H1 (cell line): ENCODE measurements around the gene RUFY4. TPM values are rescaled to one million over a fixed set of nuclear protein-coding genes. Genes with fewer than 3 reads are reported as not detected.
A peak's percentile ranks its signal among the peaks of the same experiment; 100 is the strongest.

ENCODE experiments used
- BACH1 ChIP-seq: IDR thresholded peaks from 2 replicates; pipeline ENCODE4 v1.6.1; 2012; ENCODE audit warnings: low read length, improper control_type of control experiment
- CEBPB ChIP-seq: IDR thresholded peaks from 2 replicates; pipeline ENCODE4 v1.6.1; 2012; ENCODE audit warnings: low read depth, low read length
- CHD1 ChIP-seq: IDR thresholded peaks from 2 replicates; pipeline ENCODE4 v1.6.1; 2012; ENCODE audit warnings: low read depth, low read length, improper control_type of control experiment
- CHD7 ChIP-seq: fragments of 300-600 bp; sonication (generic); IDR thresholded peaks from 2 replicates; pipeline ENCODE4 v1.7.1; 2012; ENCODE audit warnings: low read length, moderate library complexity, mild to moderate bottlenecking, inconsistent platforms; ENCODE audit not compliant: insufficient replicate concordance
- HDAC2 ChIP-seq, 2 experiments: fragments of 300-600 bp in 1 of 2; sonication (generic) in 1 of 2; IDR thresholded peaks; 2 replicates each; pipeline ENCODE4 v1.6.1; 2011 to 2012; ENCODE audit warnings: low read depth in 2 of 2, low read length in 2 of 2, mild to moderate bottlenecking in 2 of 2, moderate library complexity in 2 of 2, borderline replicate concordance in 1 of 2, inconsistent platforms in 1 of 2
- JUN ChIP-seq: IDR thresholded peaks from 2 replicates; pipeline ENCODE4 v1.6.1; 2011; ENCODE audit warnings: low read depth, mild to moderate bottlenecking, improper control_type of control experiment, low read length
- KDM4A ChIP-seq: IDR thresholded peaks from one replicate; pipeline ENCODE4 v1.7.1; 2012; ENCODE audit warnings: low read depth, mild to moderate bottlenecking, moderate library complexity, low read length, inconsistent platforms; ENCODE audit not compliant: severe bottlenecking
- NRF1 ChIP-seq: IDR thresholded peaks from 2 replicates; pipeline ENCODE4 v1.6.1; 2011; ENCODE audit warnings: mild to moderate bottlenecking, low read depth, low read length, improper control_type of control experiment
- PHF8 ChIP-seq: fragments of 200-600 bp; sonication (generic); conservative IDR thresholded peaks from 2 replicates; pipeline ENCODE4 v1.7.1; 2012; ENCODE audit warnings: low read depth, mild to moderate bottlenecking, inconsistent platforms, low read length, moderate library complexity
- TEAD4 ChIP-seq: IDR thresholded peaks from 2 replicates; pipeline ENCODE4 v1.6.1; 2012; ENCODE audit warnings: low read depth, low read length, inconsistent platforms, mixed read lengths
- polyA plus RNA-seq, 7 experiments: library from polyadenylated mRNA; depleted of rRNA in 3 of 7; stranded (reverse) in 5 of 7; unstranded in 2 of 7; fragments of >200 nt in 5 of 7; fragments of 200-250 nt in 2 of 7; gene quantifications; 1 replicate in 5 of 7; 2 replicates in 1 of 7; 4 replicates in 1 of 7; pipeline versions ENCODE4 v1.2.1 to v1.2.3, GENCODE V29; 2011 to 2013; ENCODE audit warnings: missing spikeins in 2 of 7, mixed read lengths in 2 of 7
- total RNA-seq: library from RNA; stranded (reverse); fragmentation: NEBNext Ultra II Directional; extraction: Animal tissue kit (Norgen Biotek cat#: 25700); gene quantifications from 2 replicates; pipeline ENCODE4 v1.2.1, GENCODE V29; 2021

RUFY4 gene
- total and polyA plus RNA-seq, 2 of the 8 experiments (the other 6 are each of a cell fraction or from before 2014, with no cell fraction given) = 0.32 to 0.38 TPM

- TF ChIP-seq CHD7 (no peak), TEAD4 (no peak), CEBPB (no peak), NRF1 (no peak), PHF8 (no peak), KDM4A (peak; percentile 2), BACH1 (no peak), HDAC2 (IDR thresholded peaks at IDR 0.05; ENCODE audit: borderline replicate concordance in 1 of 2, low read depth in 2 of 2, low read length in 2 of 2) (no peak), CHD1 (no peak), JUN (no peak)
Measured at GRCh38 chr2:218033590-218034496, 35.2 kb upstream of the RUFY4 start (continued).
